C4-2B (cell line): ENCODE data around the gene RIN3.

Source experiments
- H3K27ac ChIP-seq: fragments of 450-650 bp; 2 replicates; pipeline ENCODE4 v1.5.1; 2017
- ZFX ChIP-seq: fragments of 450-650 bp; IDR thresholded peaks from 2 replicates; pipeline ENCODE4 v1.6.1; 2017
- TF ChIP-seq, protein P1 (sequence below): fragments of 450-650 bp; conservative IDR thresholded peaks from 2 replicates; pipeline ENCODE4 v1.5.1; 2017; ENCODE audit warnings: mild to moderate bottlenecking

Gene RIN3

DNA sequence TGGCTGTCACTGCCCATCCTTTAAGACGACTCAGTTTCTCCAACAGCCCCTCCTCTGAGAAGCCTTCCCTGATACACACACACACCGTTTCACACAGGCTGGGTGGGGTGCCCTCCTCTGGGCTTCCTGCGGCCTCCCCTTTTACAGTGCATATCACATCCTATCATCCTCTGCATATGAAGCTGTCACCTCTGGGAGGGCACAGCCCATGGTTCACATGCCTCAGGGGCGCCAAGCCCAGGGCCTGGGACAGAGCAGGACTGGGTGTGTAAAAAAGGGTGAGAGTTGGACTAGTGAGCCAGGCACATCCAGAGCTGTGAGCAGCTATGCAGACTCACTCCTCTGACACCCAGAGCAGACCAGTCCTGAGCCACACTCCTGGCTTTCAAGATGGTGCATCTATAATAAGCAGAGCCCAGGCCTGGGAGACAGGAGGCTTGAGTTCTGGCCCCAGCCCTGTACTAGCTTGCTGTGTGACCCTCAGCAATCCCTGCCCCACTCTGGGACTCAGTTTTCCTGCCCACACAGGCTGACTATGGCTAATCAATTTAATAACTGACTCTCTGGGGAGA lies 172.3 kb downstream of the RIN3 start:
- TF ChIP-seq, protein P1, sequence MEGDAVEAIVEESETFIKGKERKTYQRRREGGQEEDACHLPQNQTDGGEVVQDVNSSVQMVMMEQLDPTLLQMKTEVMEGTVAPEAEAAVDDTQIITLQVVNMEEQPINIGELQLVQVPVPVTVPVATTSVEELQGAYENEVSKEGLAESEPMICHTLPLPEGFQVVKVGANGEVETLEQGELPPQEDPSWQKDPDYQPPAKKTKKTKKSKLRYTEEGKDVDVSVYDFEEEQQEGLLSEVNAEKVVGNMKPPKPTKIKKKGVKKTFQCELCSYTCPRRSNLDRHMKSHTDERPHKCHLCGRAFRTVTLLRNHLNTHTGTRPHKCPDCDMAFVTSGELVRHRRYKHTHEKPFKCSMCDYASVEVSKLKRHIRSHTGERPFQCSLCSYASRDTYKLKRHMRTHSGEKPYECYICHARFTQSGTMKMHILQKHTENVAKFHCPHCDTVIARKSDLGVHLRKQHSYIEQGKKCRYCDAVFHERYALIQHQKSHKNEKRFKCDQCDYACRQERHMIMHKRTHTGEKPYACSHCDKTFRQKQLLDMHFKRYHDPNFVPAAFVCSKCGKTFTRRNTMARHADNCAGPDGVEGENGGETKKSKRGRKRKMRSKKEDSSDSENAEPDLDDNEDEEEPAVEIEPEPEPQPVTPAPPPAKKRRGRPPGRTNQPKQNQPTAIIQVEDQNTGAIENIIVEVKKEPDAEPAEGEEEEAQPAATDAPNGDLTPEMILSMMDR, result no peak
- TF ChIP-seq ZFX, result no peak
- no peak overlapping the region for H3K27ac ChIP-seq

DNA sequence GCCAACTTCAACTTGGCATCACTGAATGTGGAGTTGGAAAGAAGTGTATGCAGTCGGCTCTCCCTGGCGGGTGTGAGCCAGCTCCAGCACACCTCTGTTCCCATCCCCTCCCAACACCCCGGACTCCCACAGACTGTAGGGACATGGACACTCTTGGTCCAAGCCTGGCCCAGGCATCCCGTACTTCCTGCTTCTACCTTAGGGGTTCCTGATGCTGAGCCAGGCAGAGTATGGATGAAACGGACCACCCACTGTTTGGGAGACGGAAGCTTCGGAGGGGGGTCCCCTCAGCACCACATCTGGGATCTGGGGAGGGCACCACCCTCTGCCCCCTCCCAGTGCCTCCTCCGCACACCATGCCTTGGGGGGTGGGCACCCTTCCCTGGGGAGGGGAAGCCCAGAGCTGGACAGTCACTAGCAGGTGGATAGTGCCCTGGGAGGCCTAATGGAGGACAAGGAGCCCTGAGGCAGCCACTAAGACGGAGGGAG lies 172.9 kb downstream of the RIN3 start:
- H3K27ac ChIP-seq, result no peak overlapping the region
- TF ChIP-seq, protein P1, result no peak

DNA sequence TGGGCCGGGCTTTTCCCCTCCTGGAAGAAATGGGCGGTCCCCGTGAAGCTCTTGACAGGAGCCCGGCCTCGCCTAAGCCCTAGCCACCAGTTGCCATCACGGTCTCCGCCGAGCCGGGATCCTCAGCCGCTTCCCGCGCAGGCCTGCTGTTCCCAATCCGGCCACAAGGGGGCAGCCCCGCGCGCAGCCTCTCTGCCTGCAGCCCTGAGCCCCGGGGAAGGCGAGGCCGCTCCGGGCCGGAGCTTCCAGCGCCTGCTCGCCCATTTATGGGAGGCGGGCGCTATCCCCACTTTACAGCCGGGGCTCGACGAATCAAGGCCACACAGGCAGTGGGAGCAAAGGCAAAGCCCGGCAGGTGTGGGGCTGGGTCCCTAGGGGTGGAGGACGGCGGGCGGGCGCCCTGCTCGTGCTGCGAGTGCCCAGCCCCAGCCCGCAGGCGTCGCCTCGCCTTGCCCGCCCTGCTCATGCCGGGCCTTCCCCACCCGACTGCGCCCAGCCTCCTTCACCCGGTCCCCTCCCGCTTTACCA lies 173.4 kb downstream of the RIN3 start:
- TF ChIP-seq, protein P1, result peak; percentile 98
- TF ChIP-seq ZFX, result no peak
- H3K27ac ChIP-seq, result no peak overlapping the region

DNA sequence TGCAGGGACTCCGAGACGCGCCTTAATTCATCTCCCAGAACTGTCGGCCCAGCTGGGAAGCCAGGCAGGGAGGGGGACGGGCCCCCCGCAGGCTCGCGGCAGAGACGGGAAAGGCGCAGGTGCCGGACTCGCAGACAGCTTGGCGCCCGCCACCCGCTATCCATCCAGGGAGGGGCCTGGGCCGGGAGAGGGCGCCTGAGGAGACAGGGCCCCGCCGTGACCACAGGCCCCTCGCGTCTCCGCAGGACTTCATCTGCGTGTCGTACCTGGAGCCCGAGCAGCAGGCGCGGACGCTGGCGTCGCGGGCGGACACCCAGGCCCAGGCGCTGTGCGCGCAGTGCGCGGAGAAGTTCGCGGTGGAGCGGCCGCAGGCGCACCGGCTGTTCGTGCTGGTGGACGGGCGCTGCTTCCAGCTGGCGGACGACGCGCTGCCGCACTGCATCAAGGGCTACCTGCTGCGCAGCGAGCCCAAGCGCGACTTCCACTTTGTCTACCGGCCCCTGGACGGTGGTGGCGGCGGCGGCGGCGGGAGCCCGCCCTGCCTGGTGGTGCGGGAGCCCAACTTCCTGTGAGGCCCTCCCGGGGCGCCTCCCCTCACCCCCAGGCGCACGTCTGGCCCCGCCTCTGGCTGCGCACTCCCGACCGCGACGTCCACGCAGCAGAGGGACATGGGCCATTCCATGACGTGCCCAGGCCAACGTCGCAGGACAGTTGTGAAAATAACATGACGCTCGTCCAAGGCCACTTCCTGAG lies 174.3 kb downstream of the RIN3 start:
- no peak for TF ChIP-seq ZFX
- TF ChIP-seq, protein P1, result no peak
- no peak overlapping the region for H3K27ac ChIP-seq

DNA sequence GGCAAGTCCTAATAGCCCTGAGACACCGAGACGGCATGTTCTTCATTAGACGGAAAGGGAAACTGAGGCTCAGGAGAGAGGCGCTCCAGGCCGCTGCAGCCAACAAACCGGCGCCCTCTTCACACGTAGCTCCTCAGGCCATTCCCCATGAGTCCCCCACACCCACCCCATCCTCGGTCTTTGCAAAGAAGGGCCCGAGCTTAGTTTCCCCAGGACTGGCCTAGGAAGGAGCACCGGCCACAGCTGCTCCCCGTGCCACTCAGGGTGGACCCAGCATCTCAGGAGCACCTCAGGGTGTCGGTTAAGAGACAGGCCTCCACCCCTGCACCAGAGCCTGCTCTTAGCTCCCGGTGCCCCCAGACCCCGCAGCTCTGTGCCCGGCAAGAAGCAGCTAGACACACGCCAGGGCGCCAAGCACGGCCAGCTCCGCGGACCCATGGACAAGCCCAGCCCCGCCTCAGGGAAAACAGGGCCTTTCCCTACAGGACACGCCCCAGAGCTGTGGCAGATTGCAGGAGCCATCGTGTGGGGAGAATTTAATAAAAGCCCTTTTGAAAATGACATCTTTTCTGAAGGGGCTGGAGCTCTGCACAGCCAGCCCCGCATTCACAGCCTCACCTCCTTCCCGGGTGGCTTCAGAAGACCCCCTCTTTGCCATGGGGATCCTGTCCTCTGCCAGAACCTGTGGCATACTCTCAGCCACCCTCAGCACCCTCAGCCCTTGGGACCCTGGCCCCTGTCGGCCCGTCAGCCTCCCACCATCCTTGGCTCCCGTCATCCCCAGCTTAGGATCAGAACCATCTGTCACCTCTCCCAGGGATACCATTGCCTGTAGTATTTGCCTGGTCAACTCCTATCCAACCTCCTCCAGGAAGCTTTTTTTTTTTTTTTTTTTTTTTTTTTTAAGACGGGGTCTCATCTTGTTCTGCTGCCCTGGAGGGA lies 175.1 kb downstream of the RIN3 start:
- no peak overlapping the region for H3K27ac ChIP-seq
- TF ChIP-seq, protein P1, result no peak
- no peak for TF ChIP-seq ZFX

DNA sequence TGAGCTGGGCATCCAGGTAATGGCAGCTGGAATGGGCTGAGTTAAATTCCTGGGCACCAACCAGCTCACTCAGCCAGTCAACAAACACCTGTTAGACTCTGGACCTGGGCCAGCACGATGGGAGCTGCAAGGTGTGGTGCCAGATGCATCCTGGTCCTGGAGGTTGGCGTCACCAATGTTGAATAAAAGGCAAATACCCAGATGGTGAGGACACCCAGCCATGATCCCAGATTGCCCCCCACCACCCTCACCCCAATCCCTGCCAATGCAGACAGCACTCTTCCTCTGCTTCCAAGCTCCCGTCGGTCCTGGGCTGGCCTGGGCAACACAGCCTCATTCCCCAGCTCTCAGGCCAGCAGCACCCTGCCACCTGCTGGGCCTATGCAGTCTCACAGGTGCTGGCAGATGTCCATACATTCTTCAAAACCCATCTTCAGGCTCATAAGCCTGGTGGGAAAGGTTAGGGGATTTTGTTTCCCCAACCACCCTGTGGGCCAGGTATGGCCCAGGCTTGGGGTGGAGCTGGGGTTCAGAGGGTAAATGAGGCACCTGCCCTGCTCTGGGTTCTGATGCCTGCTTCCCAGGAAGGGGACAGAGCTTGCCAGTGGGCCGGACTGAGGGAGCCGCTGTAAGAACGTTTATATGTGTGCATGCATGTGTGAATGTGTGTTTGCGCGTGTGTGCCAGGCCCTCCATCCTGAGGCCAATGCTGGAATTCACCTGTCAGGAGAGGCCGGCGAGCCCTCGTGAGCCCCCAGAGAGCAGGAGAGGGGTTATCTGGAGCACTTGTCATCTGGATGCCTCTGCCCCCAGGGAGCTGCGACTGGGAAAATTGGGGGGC lies 176.8 kb downstream of the RIN3 start:
- TF ChIP-seq, protein P1, result peak; percentile 91
- no peak for TF ChIP-seq ZFX
- H3K27ac ChIP-seq, result no peak overlapping the region
